Measurements from ENCODE around the gene KIF13A. TPM values are rescaled to one million over a fixed set of nuclear protein-coding genes. Genes with fewer than 3 reads are reported as not detected.

KIF13A gene
- total and polyA plus RNA-seq, 3 donors from 2014 or later = 20.8 to 28.7 (median 27.7) TPM

DNA sequence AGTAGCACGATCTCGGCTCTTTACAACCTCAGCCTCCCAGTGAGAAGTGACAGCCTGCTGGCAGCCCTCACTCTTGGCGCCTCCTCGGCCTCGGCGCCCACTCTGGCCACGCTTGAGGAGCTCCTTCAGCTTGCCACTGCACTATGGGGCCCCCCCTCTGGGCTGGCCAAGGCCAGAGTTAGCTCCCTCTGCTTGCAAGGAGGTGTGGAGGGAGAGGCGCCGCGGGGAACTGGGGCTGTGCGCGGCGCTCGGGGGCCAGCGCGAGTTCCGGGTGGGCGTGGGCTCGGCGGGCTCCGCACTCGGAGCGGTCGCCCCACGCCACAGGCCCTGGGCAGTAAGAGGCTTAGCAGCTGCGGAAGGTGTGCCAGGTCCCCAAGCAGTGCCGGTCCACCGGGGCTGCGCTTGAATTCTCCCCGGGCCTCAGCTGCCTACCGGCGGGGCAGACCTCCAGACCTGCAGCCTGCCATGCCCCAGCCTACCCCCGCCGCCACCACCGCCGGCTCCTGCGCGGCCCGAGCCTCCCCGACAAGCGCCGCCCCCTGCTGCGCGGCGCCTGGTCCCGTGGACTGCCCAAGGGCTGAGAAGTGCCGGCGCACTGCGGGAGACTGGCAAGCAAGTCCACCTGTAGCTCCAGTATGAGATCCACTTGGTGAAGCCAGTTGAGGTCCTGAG is 258.7 kb downstream of the KIF13A start:
- H3K4me3 ChIP-seq = peak overlapping the region; percentile 44 to 59

GRCh38 chr6:17725083-17725482 is 262.4 kb downstream of the KIF13A start:
- peak overlapping the region in 1 of 2 donors; percentile 16 for H3K27ac ChIP-seq
- no peaks in the 10 kb centered on the region for H3K27me3 ChIP-seq
- TF ChIP-seq, protein P1, sequence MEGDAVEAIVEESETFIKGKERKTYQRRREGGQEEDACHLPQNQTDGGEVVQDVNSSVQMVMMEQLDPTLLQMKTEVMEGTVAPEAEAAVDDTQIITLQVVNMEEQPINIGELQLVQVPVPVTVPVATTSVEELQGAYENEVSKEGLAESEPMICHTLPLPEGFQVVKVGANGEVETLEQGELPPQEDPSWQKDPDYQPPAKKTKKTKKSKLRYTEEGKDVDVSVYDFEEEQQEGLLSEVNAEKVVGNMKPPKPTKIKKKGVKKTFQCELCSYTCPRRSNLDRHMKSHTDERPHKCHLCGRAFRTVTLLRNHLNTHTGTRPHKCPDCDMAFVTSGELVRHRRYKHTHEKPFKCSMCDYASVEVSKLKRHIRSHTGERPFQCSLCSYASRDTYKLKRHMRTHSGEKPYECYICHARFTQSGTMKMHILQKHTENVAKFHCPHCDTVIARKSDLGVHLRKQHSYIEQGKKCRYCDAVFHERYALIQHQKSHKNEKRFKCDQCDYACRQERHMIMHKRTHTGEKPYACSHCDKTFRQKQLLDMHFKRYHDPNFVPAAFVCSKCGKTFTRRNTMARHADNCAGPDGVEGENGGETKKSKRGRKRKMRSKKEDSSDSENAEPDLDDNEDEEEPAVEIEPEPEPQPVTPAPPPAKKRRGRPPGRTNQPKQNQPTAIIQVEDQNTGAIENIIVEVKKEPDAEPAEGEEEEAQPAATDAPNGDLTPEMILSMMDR (IDR thresholded peaks at IDR 0.05) = no peak
- no peak for TF ChIP-seq POLR2A (IDR thresholded peaks at IDR 0.05)
- WGBS, 2 donors = 10 to 15% methylated on average over 6 of the region's 6 CpGs
- no peaks in the 10 kb centered on the region for H3K36me3 ChIP-seq (ENCODE audit: low read depth, missing control alignments)
- H3K4me1 ChIP-seq = peaks cover 8% of the 10 kb centered on the region
- intact Hi-C loops (cut with DNase I; ENCODE audit: low total_unique reads) = no loop called here
- H3K9me3 ChIP-seq = no peaks in the 10 kb centered on the region
- H3K4me3 ChIP-seq = no peak overlapping the region
- DNase-seq = peak; percentile 77

More for the DNA sequence above, 258.7 kb downstream of the KIF13A start:
- no peak for DNase-seq
- H3K4me1 ChIP-seq = peaks cover 8% of the 10 kb centered on the region
- H3K36me3 ChIP-seq (ENCODE audit: low read depth, missing control alignments) = no peaks in the 10 kb centered on the region
- intact Hi-C loops (cut with DNase I; ENCODE audit: low total_unique reads) = no loop called here
- 87% methylated on average over 44 of the region's 49 CpGs; no CpG with 5 or more reads in 1 of the 2 donors for WGBS, 2 donors
- H3K27me3 ChIP-seq = no peaks in the 10 kb centered on the region
- no peak for TF ChIP-seq POLR2A (IDR thresholded peaks at IDR 0.05)
- TF ChIP-seq, protein P1 (IDR thresholded peaks at IDR 0.05) = no peak
- peak overlapping the region in 1 of 2 donors; percentile 30 for H3K27ac ChIP-seq
- H3K9me3 ChIP-seq = no peaks in the 10 kb centered on the region

GRCh38 chr6:17724341-17724740 is 263.1 kb downstream of the KIF13A start:
- no peak overlapping the region for H3K4me3 ChIP-seq
- no peak for DNase-seq
- H3K27me3 ChIP-seq = no peaks in the 10 kb centered on the region
- TF ChIP-seq, protein P1 (IDR thresholded peaks at IDR 0.05) = no peak
- TF ChIP-seq POLR2A (IDR thresholded peaks at IDR 0.05) = no peak
- no peaks in the 10 kb centered on the region for H3K36me3 ChIP-seq (ENCODE audit: low read depth, missing control alignments)
- 76 to 87% methylated on average over 3 of the region's 3 CpGs for WGBS, 2 donors
- peak overlapping the region in 1 of 2 donors; percentile 16 for H3K27ac ChIP-seq
- no peaks in the 10 kb centered on the region for H3K9me3 ChIP-seq
- peaks cover 8% of the 10 kb centered on the region for H3K4me1 ChIP-seq
- intact Hi-C loops (cut with DNase I; ENCODE audit: low total_unique reads) = no loop called here

- DNase-seq = no peak
- Histone ChIP-seq H3K9me3 (no peaks in the 10 kb centered on the region), H3K27me3 (no peaks in the 10 kb centered on the region), H3K4me1 (peaks cover 8% of the 10 kb centered on the region), H3K4me3 (no peak overlapping the region), H3K27ac (no peak overlapping the region), H3K36me3 (ENCODE audit: low read depth, missing control alignments) (no peaks in the 10 kb centered on the region)
- TF ChIP-seq POLR2A (IDR thresholded peaks at IDR 0.05) = no peak
- TF ChIP-seq, protein P1 (IDR thresholded peaks at IDR 0.05) = no peak
- 56 to 81% methylated on average over 3 of the region's 3 CpGs for WGBS, 2 donors
- intact Hi-C loops (cut with DNase I; ENCODE audit: low total_unique reads) = no loop called here
Measured at GRCh38 chr6:17721671-17722070, 265.8 kb downstream of the KIF13A start.
